Bronchial epithelial cell (primary cell): ENCODE measurements around the gene OIP5. TPM values are rescaled to one million over a fixed set of nuclear protein-coding genes. Genes with fewer than 3 reads are reported as not detected.

Experiments used
- DNase-seq: peaks from one replicate; pipeline ENCODE4 v3.0.0-alpha.2; 2010; ENCODE audit warnings: low read depth
- FAIRE-seq: peaks from 2 replicates; lab custom pipeline; 2011; peaks lifted over from hg19 to GRCh38; lab: Jason Lieb, UNC
- H3K27me3 ChIP-seq: 2 replicates; pipeline ENCODE4 v1.5.1; 2011; ENCODE audit warnings: low read length; ENCODE audit not compliant: control insufficient read depth, insufficient read depth
- H3K36me3 ChIP-seq: 2 replicates; pipeline ENCODE4 v1.5.1; 2011; ENCODE audit warnings: low read length; ENCODE audit not compliant: control insufficient read depth, insufficient read depth
- H3K4me3 ChIP-seq: 2 replicates; pipeline ENCODE4 v1.5.1; 2011; ENCODE audit warnings: mild to moderate bottlenecking, low read depth, low read length, control low read depth
- CTCF ChIP-seq: IDR thresholded peaks from 2 replicates; pipeline ENCODE4 v1.5.1; 2011; ENCODE audit warnings: mild to moderate bottlenecking, moderate library complexity, low read length, control low read depth, inconsistent platforms; ENCODE audit not compliant: insufficient read depth, severe bottlenecking
- total RNA-seq: library from RNA; depleted of rRNA; stranded (reverse); fragments of >200 nt; gene quantifications from 2 replicates; pipeline ENCODE4 v1.2.1, GENCODE V29; 2014

Gene OIP5
- total RNA-seq, 1 donor from 2014 or later, result 0.26 TPM

GRCh38 chr15:41292521-41292920 is 39.9 kb downstream of the OIP5 start:
- no peaks in the 10 kb centered on the region for H3K27me3 ChIP-seq
- no peak for DNase-seq
- FAIRE-seq, result no peak
- TF ChIP-seq CTCF, result no peak
- H3K36me3 ChIP-seq, result peaks cover 9% of the 10 kb centered on the region
- no peak overlapping the region for H3K4me3 ChIP-seq

DNA sequence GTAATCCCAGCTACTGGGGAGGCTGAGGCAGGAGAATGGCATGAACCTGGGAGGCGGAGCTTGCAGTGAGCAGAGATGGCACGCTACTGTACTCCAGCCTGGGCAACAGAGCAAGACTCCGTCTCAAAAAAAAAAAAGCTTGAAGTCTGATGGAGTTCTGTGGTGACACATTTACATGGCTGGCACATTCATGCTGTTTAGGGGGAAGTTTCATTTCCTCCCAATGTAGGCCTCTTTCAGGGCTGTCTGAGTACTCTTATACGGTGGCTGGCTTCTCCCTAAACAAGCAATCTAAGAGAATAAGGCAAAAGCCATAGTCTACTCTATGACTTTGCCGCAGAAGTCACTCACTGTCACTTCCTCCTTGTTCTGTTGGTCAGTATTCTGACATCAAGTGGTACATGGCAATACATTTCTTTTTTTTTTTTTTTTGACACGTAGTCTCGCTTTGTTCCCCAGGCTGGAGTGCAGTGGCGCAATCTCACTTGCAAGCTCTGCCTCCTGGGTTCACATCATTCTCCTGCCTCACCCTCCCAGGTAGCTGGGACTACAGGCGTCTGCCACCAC is 41.2 kb downstream of the OIP5 start:
- H3K4me3 ChIP-seq, result no peak overlapping the region
- H3K27me3 ChIP-seq, result no peaks in the 10 kb centered on the region
- DNase-seq (no peak), FAIRE-seq (no peak)
- H3K36me3 ChIP-seq, result peaks cover 11% of the 10 kb centered on the region
- no peak for TF ChIP-seq CTCF

GRCh38 chr15:41289953-41290352 is 42.4 kb downstream of the OIP5 start:
- H3K27me3 ChIP-seq, result no peaks in the 10 kb centered on the region
- TF ChIP-seq CTCF, result no peak
- no peak for DNase-seq
- no peak overlapping the region for H3K4me3 ChIP-seq
- peaks cover 15% of the 10 kb centered on the region for H3K36me3 ChIP-seq
- FAIRE-seq, result no peak

DNA sequence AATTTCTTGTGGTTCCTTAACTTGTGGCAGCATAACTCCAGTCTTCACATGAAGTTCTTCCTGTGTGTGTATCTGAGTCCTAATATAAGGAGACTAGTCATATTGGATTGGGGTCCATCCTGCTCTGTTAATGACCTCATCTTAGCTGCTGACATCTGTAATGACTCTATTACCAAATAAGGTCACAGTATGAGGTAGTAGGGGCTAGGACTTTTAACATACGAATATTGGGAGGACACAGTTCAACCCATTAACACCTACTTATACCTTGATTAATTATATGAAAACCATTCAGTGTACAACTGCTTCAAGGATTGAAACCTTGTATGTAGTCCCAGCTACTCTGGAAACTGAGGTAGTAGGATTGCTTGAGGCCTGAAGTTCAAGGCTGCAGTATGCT is 43.9 kb downstream of the OIP5 start:
- FAIRE-seq, result no peak
- H3K36me3 ChIP-seq, result peaks cover 15% of the 10 kb centered on the region
- DNase-seq, result no peak
- no peak for TF ChIP-seq CTCF
- no peak overlapping the region for H3K4me3 ChIP-seq
- H3K27me3 ChIP-seq, result no peaks in the 10 kb centered on the region

DNA sequence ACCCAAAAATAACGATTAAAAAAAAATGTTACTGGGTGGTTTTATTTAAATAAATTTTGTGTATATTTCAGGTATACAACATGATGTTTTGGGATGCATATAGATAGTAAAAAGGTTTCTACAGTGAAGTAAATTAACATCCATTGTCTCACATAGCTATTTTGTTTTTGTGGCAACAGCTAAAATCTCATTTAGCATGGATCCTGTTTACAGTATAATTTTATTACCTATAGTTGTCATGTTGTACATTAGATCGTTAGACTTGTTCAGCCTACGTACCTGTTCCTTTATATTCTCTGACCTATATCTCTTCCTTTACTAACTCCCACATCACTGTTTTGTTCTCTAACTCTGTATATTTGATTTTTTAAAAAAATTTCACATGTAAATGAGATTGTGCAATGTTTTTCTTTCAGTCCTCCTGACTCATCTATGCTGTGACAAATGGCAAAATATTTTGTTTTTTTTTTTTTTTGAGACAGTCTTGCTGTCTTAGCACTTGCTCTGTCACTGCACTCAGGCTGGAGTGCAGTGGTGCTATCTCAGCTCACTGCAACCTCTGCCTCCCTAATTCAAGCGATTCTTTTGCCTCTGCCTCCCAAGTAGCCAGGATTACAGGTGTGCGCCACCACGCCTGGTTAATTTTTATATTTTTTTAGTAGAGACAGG is 45.6 kb downstream of the OIP5 start:
- no peak for TF ChIP-seq CTCF
- H3K36me3 ChIP-seq, result peaks cover 13% of the 10 kb centered on the region

More for the DNA sequence above, 45.6 kb downstream of the OIP5 start:
- FAIRE-seq (no peak), DNase-seq (peak; percentile 64)
- Histone ChIP-seq H3K27me3 (no peaks in the 10 kb centered on the region), H3K4me3 (no peak overlapping the region)
